GM12892 (cell line): ENCODE data around the gene SLC1A4.

Source experiments
- POLR2AphosphoS5 ChIP-seq: IDR thresholded peaks from 2 replicates; pipeline ENCODE4 v1.6.1; 2011; ENCODE audit warnings: low read depth, low read length, control low read depth
- TAF1 ChIP-seq: IDR thresholded peaks from 2 replicates; pipeline ENCODE4 v1.6.1; 2011; ENCODE audit warnings: low read depth, mild to moderate bottlenecking, control low read depth, low read length, borderline replicate concordance

GRCh38 chr2:64960819-64961218 lies 28.4 kb upstream of the SLC1A4 start:
- TF ChIP-seq TAF1, result no peak
- TF ChIP-seq POLR2AphosphoS5, result no peak
